Natural killer cell treated with Interleukin-12 subunit alpha and Interleukin-12 subunit beta and Interleukin-15 and Interleukin-18, amount 100 ng/mL, for 72 hours (primary cell): ENCODE data around the gene EDN2. TPM values are rescaled to one million over a fixed set of nuclear protein-coding genes. Genes with fewer than 3 reads are reported as not detected.

Source experiments
- ATAC-seq, 2 donors: fragments of 150-1000 bp; cut with Tn5 transposase in 1 of 2; sonication (Bioruptor Pico), chemical (Tn5 transposase) in 1 of 2; 2 replicates each; pipeline ENCODE4 v1.10.0; 2021
- DNase-seq: peaks from one replicate; pipeline ENCODE4 v3.0.0; 2022; ENCODE audit warnings: low spot score
- H3K27ac Mint-ChIP-seq, 2 donors: 1 replicate in 1 of 2; 2 replicates in 1 of 2; pipeline ENCODE4 v1.8.0; 2022; ENCODE audit warnings: mixed read lengths in 2 of 2, mild to moderate bottlenecking in 1 of 2, moderate library complexity in 1 of 2
- H3K27me3 Mint-ChIP-seq, 2 donors: 1 replicate in 1 of 2; 2 replicates in 1 of 2; pipeline ENCODE4 v1.8.0; 2022; ENCODE audit warnings: mixed read lengths in 2 of 2
- H3K36me3 Mint-ChIP-seq: one replicate; pipeline ENCODE4 v1.8.0; 2022; ENCODE audit warnings: mixed read lengths
- H3K4me1 Mint-ChIP-seq, 2 donors: 1 replicate in 1 of 2; 2 replicates in 1 of 2; pipeline ENCODE4 v1.8.0; 2022; ENCODE audit warnings: low read depth in 2 of 2, mixed read lengths in 2 of 2, mild to moderate bottlenecking in 1 of 2
- H3K4me3 Mint-ChIP-seq: one replicate; pipeline ENCODE4 v1.8.0; 2022; ENCODE audit warnings: mixed read lengths
- H3K9me3 Mint-ChIP-seq: 2 replicates; pipeline ENCODE4 v1.8.0; 2022; ENCODE audit warnings: mixed read lengths
- total RNA-seq, 2 donors: library from RNA; stranded (reverse); gene quantifications; one replicate each; pipeline ENCODE4 v1.2.3, GENCODE V29; 2022

Gene EDN2
- total RNA-seq, 2 donors from 2014 or later, result not detected

DNA sequence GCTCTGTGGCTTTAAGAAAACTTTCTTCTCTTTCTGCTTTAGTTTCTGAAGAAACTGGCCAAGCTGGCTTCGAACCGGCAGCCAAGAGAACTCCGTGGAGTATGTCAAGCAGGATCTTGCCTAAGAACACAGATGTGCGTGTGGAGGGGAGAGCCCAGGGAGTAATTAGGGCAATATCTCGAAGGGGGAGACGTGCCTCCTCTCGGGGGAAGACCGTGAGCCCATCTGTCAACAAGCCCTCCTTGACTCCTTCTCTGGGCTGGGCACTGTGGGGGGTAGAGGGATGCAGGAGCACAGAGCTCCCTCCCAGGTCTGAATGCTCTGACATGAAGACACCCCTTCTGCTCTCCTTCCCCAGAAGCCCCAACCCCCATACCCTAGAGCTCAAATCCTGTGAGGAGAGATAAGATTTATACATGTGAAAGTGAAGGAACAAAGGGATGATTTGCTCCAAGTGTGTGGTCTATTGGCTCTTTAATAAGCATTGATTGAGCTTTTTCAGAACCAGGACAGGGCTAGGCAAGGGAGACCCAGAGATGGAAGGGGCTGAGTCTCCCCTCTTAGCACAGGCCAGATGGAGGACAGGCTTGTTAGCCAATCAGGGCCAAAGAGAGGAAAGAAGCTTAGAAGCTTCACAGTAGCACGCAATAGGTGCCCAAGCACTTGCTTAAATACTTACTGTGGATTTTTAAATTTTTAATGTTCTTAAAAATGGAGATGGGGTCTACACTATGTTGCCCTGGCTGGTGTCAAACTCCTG is 37.5 kb downstream of the EDN2 start:
- H3K27me3 Mint-ChIP-seq, result peaks cover 11 to 15% of the 10 kb centered on the region in 2 donors
- ATAC-seq (no peak), DNase-seq (no peak)
- no peak overlapping the region for H3K27ac Mint-ChIP-seq
- no peaks in the 10 kb centered on the region for H3K4me1 Mint-ChIP-seq
- peaks cover 3% of the 10 kb centered on the region for H3K9me3 Mint-ChIP-seq
- no peak overlapping the region for H3K4me3 Mint-ChIP-seq
- H3K36me3 Mint-ChIP-seq, result no peaks in the 10 kb centered on the region

- no peak for ATAC-seq
- Mint-ChIP-seq H3K27me3 (peaks cover 9 to 15% of the 10 kb centered on the region in 2 donors), H3K27ac (no peak overlapping the region), H3K36me3 (no peaks in the 10 kb centered on the region), H3K9me3 (peaks cover 3% of the 10 kb centered on the region), H3K4me3 (no peak overlapping the region), H3K4me1 (no peaks in the 10 kb centered on the region)
- DNase-seq, result no peak
Observed at GRCh38 chr1:41444785-41445184, 39.7 kb downstream of the EDN2 start.

- no peaks in the 10 kb centered on the region for H3K36me3 Mint-ChIP-seq
- peaks cover 4 to 12% of the 10 kb centered on the region in 2 donors for H3K27me3 Mint-ChIP-seq
- no peaks in the 10 kb centered on the region for H3K4me1 Mint-ChIP-seq
Observed at GRCh38 chr1:41444246-41444645, 40.2 kb downstream of the EDN2 start.

DNA sequence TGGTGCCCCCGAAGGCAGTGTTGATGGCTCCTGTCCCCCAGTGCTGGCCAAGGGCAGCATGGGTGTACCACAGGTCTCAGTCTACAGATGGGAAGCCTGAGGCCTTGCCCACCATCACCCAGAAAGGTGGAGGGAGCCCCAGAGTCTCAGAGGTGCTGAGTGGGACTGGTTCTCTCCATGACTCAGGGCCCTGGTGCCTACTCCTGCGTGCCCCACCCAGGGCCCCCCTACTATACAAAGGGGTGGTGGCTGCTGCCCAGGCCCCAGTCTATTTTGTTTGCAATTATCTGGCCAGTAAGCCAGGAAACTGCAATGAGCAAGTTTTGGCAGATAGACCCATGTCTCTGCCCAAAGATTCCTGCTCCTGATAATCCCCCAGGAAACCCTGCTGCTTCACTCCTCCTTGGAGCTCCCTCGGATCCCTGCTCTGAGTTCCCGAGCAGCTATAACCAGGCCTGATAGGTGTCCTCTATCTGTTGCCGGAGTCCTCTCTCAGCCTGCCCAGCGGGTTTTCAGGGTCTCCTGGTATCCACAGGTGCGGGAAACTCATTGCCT is 41.7 kb downstream of the EDN2 start:
- no peak for DNase-seq
- ATAC-seq, result no peak
- Mint-ChIP-seq H3K36me3 (no peaks in the 10 kb centered on the region), H3K9me3 (peaks cover 3% of the 10 kb centered on the region), H3K4me1 (no peaks in the 10 kb centered on the region), H3K27me3 (peaks cover 0 to 12% of the 10 kb centered on the region in 2 donors), H3K4me3 (no peak overlapping the region), H3K27ac (no peak overlapping the region)

More at GRCh38 chr1:41444246-41444645, 40.2 kb downstream of the EDN2 start:
- ATAC-seq, result no peak
- Mint-ChIP-seq H3K27ac (no peak overlapping the region), H3K9me3 (peaks cover 3% of the 10 kb centered on the region), H3K4me3 (no peak overlapping the region)
- no peak for DNase-seq

DNA sequence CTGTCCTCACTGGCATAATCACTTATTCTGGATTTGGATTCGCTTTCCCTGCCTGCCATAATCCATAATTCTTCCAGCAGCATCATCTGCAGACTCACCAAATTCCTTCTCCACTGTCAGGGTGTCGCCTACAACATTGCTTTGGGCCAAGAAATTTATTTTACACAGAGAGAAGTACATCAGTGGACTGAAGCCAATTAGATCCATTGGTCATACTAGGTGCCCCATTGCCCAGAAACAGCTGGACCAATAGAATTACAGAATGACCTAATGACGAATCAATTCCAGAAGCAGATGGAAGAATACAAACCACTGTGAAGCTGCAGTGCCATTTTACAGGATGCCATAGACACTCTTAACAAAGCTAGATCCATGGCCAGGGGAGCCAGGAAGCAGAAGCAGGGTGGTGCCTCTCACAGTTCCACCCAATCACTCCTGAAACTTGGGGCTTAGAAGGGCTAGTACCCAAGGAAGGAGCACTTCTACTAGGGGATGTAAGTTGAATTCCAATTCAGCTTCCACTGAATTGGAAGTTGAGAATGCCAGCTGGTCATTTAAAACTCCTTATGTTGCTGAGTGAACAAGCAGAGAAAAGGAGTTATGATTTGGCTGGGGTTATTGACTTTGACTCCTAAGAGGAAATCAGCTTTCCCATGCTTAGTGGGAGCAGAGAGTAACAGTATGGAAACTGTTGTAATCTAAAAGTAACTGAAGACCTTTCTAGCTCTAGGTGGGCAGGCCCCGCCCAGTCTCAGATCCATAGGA is 44.0 kb downstream of the EDN2 start:
- Mint-ChIP-seq H3K27me3 (peaks cover 0 to 8% of the 10 kb centered on the region in 2 donors), H3K36me3 (no peaks in the 10 kb centered on the region), H3K4me1 (no peaks in the 10 kb centered on the region), H3K4me3 (no peak overlapping the region), H3K9me3 (peaks cover 3% of the 10 kb centered on the region), H3K27ac (no peak overlapping the region)
- DNase-seq, result no peak
- ATAC-seq, result no peak

- Mint-ChIP-seq H3K27ac (no peak overlapping the region), H3K4me1 (no peaks in the 10 kb centered on the region), H3K36me3 (no peaks in the 10 kb centered on the region), H3K27me3 (peaks cover 9 to 15% of the 10 kb centered on the region in 2 donors), H3K4me3 (no peak overlapping the region), H3K9me3 (no peaks in the 10 kb centered on the region)
- ATAC-seq (no peak), DNase-seq (no peak)
Observed at GRCh38 chr1:41439234-41439633, 45.2 kb downstream of the EDN2 start.

- H3K36me3 Mint-ChIP-seq, result no peaks in the 10 kb centered on the region
- no peaks in the 10 kb centered on the region for H3K4me1 Mint-ChIP-seq
- H3K27me3 Mint-ChIP-seq, result peaks cover 9 to 16% of the 10 kb centered on the region in 2 donors
- no peak overlapping the region for H3K4me3 Mint-ChIP-seq
- no peak for ATAC-seq
- H3K9me3 Mint-ChIP-seq, result no peaks in the 10 kb centered on the region
- no peak for DNase-seq
- H3K27ac Mint-ChIP-seq, result no peak overlapping the region
Observed at GRCh38 chr1:41438711-41439110, 45.8 kb downstream of the EDN2 start.

DNA sequence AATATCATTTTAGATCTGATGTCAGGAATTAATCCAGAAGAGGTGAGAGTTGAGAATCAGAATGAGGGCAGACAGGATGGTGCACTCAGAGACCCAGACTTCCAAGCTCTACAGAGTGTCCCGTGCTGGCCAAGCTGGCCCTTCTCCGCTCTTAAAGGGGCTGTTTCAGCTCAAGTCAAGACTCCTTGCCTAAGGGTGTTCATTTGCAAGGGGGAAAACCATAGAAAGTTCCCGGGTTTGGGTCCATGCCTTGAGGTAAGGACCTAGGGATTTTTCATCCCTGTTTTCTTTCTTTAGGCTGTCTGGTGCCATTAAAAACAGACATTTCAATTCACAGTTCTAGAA is 47.5 kb downstream of the EDN2 start:
- ATAC-seq, result no peak
- Mint-ChIP-seq H3K4me1 (peaks cover 0 to 3% of the 10 kb centered on the region in 2 donors), H3K27ac (no peak overlapping the region), H3K27me3 (peaks cover 9 to 25% of the 10 kb centered on the region in 2 donors), H3K9me3 (no peaks in the 10 kb centered on the region), H3K4me3 (no peak overlapping the region), H3K36me3 (no peaks in the 10 kb centered on the region)
- DNase-seq, result no peak

DNA sequence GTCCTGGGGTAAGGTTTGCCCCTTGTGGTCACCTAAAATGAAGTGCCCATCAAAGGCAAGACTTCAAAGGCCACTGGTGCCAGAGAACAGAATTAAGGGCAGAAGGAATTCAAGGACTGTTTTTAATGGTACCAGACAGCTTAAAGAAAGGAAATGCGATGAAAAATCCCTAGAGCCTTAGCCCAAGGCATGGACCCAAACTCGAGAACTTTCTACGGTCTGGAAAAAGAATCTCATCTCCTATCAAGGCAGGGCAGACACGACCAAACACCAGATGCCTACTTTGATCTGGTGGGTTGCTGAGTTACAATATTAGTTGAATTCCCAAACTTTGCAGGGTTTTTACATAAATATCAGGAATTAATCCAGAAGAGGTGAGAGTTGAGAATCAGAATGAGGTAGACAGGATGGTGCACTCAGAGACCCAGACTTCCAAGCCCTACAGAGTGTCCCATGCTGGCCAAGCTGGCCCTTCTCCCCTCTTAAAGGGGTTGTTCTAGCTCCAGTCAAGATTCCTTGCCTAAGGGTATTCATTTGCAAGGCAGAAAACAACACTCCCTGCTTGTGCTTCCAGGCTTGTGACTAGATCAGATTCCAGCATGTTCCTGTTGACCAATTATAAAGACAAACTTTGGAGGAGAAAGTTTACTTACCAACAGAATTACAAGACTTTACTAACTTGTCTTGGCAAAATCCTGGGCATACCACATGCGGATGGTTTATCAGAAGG is 48.0 kb downstream of the EDN2 start:
- H3K27ac Mint-ChIP-seq, result no peak overlapping the region
- H3K27me3 Mint-ChIP-seq, result peaks cover 9 to 25% of the 10 kb centered on the region in 2 donors
- no peaks in the 10 kb centered on the region for H3K36me3 Mint-ChIP-seq
- DNase-seq, result no peak
- no peak for ATAC-seq
- H3K4me3 Mint-ChIP-seq, result no peak overlapping the region
- no peaks in the 10 kb centered on the region for H3K9me3 Mint-ChIP-seq
- peaks cover 0 to 3% of the 10 kb centered on the region in 2 donors for H3K4me1 Mint-ChIP-seq

- H3K9me3 Mint-ChIP-seq, result no peaks in the 10 kb centered on the region
- H3K4me1 Mint-ChIP-seq, result peaks cover 0 to 3% of the 10 kb centered on the region in 2 donors
- no peak overlapping the region for H3K4me3 Mint-ChIP-seq
- ATAC-seq (no peak), DNase-seq (no peak)
- H3K27me3 Mint-ChIP-seq, result peaks cover 9 to 25% of the 10 kb centered on the region in 2 donors
- no peak overlapping the region for H3K27ac Mint-ChIP-seq
- no peaks in the 10 kb centered on the region for H3K36me3 Mint-ChIP-seq
Observed at GRCh38 chr1:41435570-41436178, 48.8 kb downstream of the EDN2 start.

DNA sequence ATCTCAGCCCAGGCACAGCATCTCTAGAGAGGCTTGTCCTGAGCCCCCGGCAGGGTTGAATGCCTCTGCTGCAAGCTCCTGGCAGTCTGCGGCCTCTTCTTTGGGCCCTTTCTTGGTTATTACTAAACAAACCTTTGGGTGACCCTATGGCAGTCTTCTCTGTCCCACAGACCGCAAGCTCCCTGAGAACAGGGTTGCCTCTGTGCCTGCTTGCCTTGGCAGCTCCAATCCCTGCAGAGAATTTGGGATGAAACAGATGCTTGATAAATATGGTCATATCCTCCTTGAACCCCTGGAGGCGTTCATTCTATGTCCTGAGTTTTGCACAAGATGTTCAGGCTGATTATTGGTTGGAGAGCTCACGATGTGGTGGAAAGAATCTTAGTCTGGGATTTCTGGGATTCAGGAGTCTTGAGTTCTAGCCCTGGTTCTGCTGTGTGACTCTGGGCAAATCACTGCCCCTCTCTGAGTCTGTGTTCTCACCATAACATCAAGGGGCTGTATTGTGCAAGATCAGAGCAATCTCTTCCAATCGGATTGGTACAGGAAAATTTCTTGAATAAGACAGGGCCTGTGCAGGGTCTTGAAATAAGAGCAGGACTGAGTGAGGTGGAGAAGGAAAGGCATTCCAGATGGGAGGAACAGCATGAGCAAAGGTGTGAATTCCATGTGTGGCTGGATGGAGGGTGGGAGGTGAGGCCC is 49.6 kb downstream of the EDN2 start:
- Mint-ChIP-seq H3K4me1 (peaks cover 0 to 3% of the 10 kb centered on the region in 2 donors), H3K36me3 (no peaks in the 10 kb centered on the region), H3K27ac (no peak overlapping the region), H3K4me3 (no peak overlapping the region), H3K9me3 (no peaks in the 10 kb centered on the region), H3K27me3 (peaks cover 9 to 25% of the 10 kb centered on the region in 2 donors)
- DNase-seq (no peak), ATAC-seq (no peak)

DNA sequence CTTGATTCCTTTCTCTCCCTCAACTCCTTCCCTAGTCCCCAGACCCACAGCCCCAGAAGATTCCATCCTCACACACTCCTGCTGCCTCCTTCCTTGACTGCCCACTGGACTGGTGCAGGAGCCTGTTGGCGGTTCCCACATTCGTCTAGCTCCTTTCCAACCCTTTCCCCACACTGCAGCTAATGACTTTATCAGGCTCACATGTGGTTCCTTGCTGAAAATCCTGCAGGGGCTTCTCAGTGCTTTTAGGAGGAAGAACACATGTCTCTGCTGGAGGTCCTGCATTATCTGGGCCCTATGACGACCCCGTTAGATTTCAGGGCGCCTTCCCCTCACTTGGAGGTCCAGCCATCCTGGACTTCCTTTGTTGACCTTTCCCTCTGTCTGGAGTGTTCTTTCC is 50.2 kb downstream of the EDN2 start:
- H3K4me3 Mint-ChIP-seq, result no peak overlapping the region

GRCh38 chr1:41433501-41433900 is 51.0 kb downstream of the EDN2 start:
- H3K27me3 Mint-ChIP-seq, result peaks cover 13 to 26% of the 10 kb centered on the region in 2 donors

More for the DNA sequence above, 50.2 kb downstream of the EDN2 start:
- Mint-ChIP-seq H3K27ac (no peak overlapping the region), H3K36me3 (no peaks in the 10 kb centered on the region), H3K4me1 (peaks cover 0 to 3% of the 10 kb centered on the region in 2 donors), H3K27me3 (peaks cover 9 to 25% of the 10 kb centered on the region in 2 donors), H3K9me3 (no peaks in the 10 kb centered on the region)
- no peak for ATAC-seq
- no peak for DNase-seq

More at GRCh38 chr1:41433501-41433900, 51.0 kb downstream of the EDN2 start:
- H3K4me3 Mint-ChIP-seq, result no peak overlapping the region
- no peak overlapping the region for H3K27ac Mint-ChIP-seq
- H3K9me3 Mint-ChIP-seq, result no peaks in the 10 kb centered on the region
- H3K36me3 Mint-ChIP-seq, result no peaks in the 10 kb centered on the region
- H3K4me1 Mint-ChIP-seq, result peaks cover 0 to 3% of the 10 kb centered on the region in 2 donors
- ATAC-seq (no peak), DNase-seq (no peak)
